Right lung (tissue), 5 donors: ENCODE measurements around the gene CDK5RAP1. TPM values are rescaled to one million over a fixed set of nuclear protein-coding genes. Genes with fewer than 3 reads are reported as not detected.

Experiments used
- DNase-seq, 2 donors: peaks; one replicate each; pipeline ENCODE4 v3.0.0-alpha.2; 2013
- polyA plus RNA-seq, 5 donors: library from polyadenylated mRNA; unstranded; fragments of 120-200 nt; gene quantifications; one replicate each; pipeline versions ENCODE4 v1.2.1 to v1.2.3, GENCODE V29; 2013; ENCODE audit warnings: inconsistent platforms in 1 of 5, low replicate concordance in 1 of 5; ENCODE audit not compliant: insufficient read length in 5 of 5, insufficient read depth in 1 of 5

The CDK5RAP1 gene
- polyA plus RNA-seq, 5 donors: 33.2 to 39.0 (median 34.3) TPM

- DNase-seq: no peak
These were observed 64.2 kb downstream of the CDK5RAP1 start for GRCh38 chr20:33337119-33337518.

GRCh38 chr20:33336375-33336774 is 64.9 kb downstream of the CDK5RAP1 start:
- DNase-seq: no peak

- DNase-seq: no peak
These were observed 67.2 kb downstream of the CDK5RAP1 start for GRCh38 chr20:33334111-33334510.

- no peak for DNase-seq
These were observed 67.7 kb downstream of the CDK5RAP1 start for GRCh38 chr20:33333616-33334015.

GRCh38 chr20:33332905-33333456 is 68.3 kb downstream of the CDK5RAP1 start:
- DNase-seq: no peak

GRCh38 chr20:33328157-33329137 is 72.9 kb downstream of the CDK5RAP1 start:
- no peak for DNase-seq

GRCh38 chr20:33325350-33325749 is 76.0 kb downstream of the CDK5RAP1 start:
- no peak for DNase-seq

- no peak for DNase-seq
These were observed 78.1 kb downstream of the CDK5RAP1 start for GRCh38 chr20:33323236-33323635.

- DNase-seq: no peak
These were observed 78.9 kb downstream of the CDK5RAP1 start for GRCh38 chr20:33322456-33322855.

GRCh38 chr20:33320006-33320405 is 81.3 kb downstream of the CDK5RAP1 start:
- DNase-seq: no peak

GRCh38 chr20:33318096-33318429 is 83.3 kb downstream of the CDK5RAP1 start:
- no peak for DNase-seq

- no peak for DNase-seq
These were observed 83.8 kb downstream of the CDK5RAP1 start for GRCh38 chr20:33317424-33318095.

GRCh38 chr20:33316958-33317357 is 84.4 kb downstream of the CDK5RAP1 start:
- no peak for DNase-seq

GRCh38 chr20:33316343-33316742 is 85.0 kb downstream of the CDK5RAP1 start:
- DNase-seq: no peak

GRCh38 chr20:33313686-33314314 is 87.5 kb downstream of the CDK5RAP1 start:
- DNase-seq: no peak

GRCh38 chr20:33312583-33312982 is 88.7 kb downstream of the CDK5RAP1 start:
- DNase-seq: no peak

GRCh38 chr20:33311996-33312395 is 89.3 kb downstream of the CDK5RAP1 start:
- no peak for DNase-seq

- no peak for DNase-seq
These were observed 90.3 kb downstream of the CDK5RAP1 start for GRCh38 chr20:33311011-33311410.

- DNase-seq: no peak
These were observed 90.9 kb downstream of the CDK5RAP1 start for GRCh38 chr20:33310327-33310899.

- DNase-seq: no peak
These were observed 91.7 kb downstream of the CDK5RAP1 start for GRCh38 chr20:33309631-33310030.
